Upper lobe of left lung (tissue), 4 donors: ENCODE results near the gene NTSR1.

Experiments
- CTCF ChIP-seq, 6 experiments: fragments of 450-650 bp in 4 of 6; fragments of 200-600 bp in 2 of 6; sonication (generic) in 2 of 6; IDR thresholded peaks; one replicate each; pipeline ENCODE4 v1.5.1; 2016 to 2019; ENCODE audit warnings: antibody characterized with exemption in 6 of 6
- EP300 ChIP-seq, 4 donors: sonication (generic); formaldehyde crosslinking; IDR thresholded peaks; one replicate each; pipeline ENCODE4 v1.5.1; 2017; ENCODE audit warnings: antibody characterized with exemption in 4 of 4, control low read depth in 2 of 4
- POLR2A ChIP-seq, 4 donors: fragments of 450-650 bp; IDR thresholded peaks; one replicate each; pipeline ENCODE4 v1.5.1; 2016 to 2017; ENCODE audit warnings: antibody characterized with exemption in 4 of 4, mild to moderate bottlenecking in 2 of 4

- TF ChIP-seq EP300 (IDR thresholded peaks at IDR 0.05): no peak
- TF ChIP-seq CTCF (IDR thresholded peaks at IDR 0.05): no peak
- no peak for TF ChIP-seq POLR2A (IDR thresholded peaks at IDR 0.05)
These were observed 88.3 kb downstream of the NTSR1 start for GRCh38 chr20:62796699-62797491.
